SKM-1 treated with dmso at 0.1 percent for 144 hours (cell line): ENCODE results near the gene BNIP1.
"Not testable (repeated sequence)": the region's sequence is repeated elsewhere in the genome, so short reads cannot be mapped to it uniquely, and the experiment has no call there.

Source experiments
- DNase-seq: peaks from one replicate; lab custom pipeline; 2025; ENCODE audit not compliant: unreplicated experiment; lab: John Stamatoyannopoulos, UW

Gene BNIP1, protein sequence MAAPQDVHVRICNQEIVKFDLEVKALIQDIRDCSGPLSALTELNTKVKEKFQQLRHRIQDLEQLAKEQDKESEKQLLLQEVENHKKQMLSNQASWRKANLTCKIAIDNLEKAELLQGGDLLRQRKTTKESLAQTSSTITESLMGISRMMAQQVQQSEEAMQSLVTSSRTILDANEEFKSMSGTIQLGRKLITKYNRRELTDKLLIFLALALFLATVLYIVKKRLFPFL

DNA sequence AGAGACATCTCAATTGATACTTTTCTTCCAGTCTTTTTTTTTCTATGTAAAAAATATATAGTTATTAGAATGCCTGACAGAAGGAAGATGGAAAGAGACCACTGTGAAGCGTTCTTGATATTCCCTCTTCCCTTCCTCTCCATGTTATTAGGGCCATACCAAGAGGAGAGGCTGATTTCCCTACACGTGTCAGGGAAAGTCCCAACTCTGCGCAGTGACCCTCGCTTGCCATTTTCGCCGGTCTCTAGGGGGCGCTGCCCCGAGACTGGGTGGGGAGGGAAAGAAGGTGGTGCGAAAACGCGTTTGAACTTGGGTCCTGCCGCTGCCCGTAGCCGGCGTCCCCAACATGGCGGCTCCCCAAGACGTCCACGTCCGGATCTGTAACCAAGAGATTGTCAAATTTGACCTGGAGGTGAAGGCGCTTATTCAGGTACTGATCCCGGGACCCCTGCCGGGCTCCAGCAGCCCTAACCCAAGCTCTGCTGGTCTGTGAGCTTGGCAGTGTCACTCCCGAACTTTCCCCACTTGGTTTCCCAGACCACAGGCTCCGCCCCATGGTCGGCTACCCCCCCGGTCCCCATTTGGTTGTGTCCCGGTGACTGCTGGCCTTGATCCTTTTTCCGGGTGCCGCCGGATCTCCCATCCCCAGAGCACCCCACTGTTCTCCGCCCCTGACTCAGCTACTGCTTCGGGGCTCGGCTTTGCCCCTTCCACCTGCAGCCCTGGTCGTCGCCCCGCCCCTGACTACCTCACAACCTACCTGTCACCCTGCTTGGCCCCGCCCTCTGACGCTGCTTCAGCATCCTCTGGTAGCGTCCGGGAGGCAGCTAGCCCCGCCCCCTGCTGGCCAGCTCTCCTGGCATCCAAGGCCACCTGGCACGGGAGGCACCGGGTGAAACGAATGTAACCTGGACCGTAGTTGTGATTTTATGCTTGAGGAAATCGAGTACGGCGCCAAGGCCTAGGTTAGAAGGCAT is at the start of gene BNIP1:
TSS of gene BNIP1 (plus strand) at position 332 of the 977 bp plus-strand sequence. CDS start at position 347, 15 bp downstream.
- peak; percentile 90 for DNase-seq

DNA sequence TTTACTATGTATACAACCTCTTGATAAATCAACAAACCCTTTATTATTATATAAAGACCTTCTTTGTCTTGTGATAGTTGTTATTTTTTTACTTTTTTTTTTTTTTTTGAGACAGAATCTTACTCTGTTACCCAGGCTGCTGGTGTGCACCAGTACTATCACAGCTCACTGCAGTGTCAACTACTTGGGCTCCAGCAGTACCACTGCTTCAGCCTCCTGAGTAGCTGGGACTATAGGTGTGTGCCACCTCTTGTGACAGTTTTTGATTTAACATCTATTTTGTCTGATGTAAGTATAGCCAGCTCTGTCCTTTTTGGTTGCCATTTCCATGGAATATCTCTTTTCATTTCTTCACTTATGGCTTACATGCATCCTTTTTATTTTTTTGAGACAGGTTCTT is 45.5 kb upstream of the BNIP1 start:
- DNase-seq = no peak

DNA sequence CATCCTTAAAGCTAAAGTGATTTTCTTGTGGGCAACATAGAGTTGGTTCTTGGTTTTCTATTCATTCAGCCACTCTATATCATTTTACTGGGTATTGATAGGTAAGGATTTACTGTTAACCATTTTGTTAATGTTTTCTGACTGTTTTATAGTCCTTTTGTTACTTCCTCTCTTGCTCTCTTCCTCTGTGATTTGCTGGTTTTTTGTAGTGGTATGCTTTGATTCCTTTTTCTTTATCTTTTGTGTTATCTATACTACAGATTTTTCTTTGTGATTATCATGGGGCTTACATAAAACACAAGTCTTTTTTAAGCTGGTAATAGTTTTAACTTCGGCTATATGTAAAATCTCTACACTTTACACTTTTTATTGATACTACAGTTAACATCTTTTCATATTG is 44.9 kb upstream of the BNIP1 start:
- no peak for DNase-seq

DNA sequence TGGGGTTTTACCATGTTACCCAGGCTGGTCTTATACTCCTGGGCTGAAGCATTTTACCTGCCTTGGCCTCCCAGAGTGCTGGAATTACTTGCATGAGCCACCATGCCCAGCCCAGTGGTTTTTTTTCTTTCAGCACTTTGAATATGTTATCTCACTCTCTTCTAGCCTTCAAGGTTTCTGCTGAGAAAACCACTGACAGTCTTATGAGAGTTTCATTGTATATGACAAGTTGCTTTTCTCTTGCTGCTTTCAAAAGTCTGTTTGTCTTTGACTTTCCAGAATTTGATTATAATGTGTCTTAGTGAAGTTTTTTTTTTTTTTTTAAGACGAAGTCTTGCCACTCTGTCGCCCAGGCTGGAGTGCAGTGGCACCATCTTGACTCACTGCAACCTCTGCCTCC is 43.1 kb upstream of the BNIP1 start:
- no peak for DNase-seq

DNA sequence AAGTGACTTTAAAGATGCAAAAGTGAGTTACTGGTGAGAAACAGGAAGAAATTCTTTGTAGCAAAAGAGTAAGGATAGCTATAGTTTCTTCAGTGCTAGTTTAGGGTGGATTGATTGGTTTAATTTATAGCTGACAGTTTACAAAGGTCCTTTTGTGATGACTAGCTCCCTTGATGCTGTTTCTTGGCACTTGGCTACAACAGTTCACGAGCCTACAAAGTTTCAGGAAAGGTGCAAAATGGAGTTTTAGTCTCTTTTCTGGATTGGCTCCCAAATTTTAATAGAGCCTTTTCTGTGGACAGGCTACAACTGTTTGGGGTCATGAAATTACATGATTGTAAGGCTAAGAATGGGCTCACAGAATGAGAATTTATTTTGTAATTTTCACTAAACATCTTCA is 40.9 kb upstream of the BNIP1 start:
- DNase-seq = no peak

DNA sequence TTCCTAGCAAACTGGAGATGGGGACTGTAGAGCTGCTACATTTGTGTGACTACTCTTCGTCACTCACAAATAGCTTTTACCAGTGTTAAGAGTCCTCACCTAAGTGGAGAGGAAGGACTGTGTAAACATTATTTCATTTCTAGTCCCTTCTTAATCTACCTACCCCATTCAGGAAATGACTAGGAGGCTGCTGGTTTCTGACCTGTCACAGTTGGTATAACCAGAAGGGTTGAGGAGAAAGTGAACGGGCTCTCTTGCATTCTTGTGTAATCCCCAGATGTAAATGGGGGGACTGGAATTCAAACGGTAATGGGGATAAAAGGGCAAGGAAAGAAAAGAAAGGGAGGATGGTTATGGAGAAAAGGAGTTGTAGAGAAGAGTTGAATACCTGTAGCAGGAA is 35.4 kb upstream of the BNIP1 start:
- DNase-seq = no peak

DNA sequence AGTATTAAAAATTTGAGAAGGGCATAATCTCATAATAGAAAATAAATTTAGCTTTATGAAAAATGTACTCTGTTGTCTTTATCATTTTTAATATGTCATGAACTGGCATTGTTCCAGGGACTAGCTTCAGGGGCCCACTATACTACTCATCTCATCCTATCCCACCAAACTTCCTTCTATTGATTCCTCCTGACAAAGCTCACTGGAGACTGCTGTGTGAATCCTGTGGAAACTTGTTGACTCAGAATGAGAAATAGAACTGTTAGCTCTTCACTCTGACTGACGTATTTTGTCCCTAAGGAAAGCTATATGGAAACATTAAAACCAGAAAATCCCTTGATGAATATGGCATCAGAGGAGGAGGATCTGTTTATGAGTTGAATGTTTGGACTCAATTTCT is 29.8 kb upstream of the BNIP1 start:
- no peak for DNase-seq

DNA sequence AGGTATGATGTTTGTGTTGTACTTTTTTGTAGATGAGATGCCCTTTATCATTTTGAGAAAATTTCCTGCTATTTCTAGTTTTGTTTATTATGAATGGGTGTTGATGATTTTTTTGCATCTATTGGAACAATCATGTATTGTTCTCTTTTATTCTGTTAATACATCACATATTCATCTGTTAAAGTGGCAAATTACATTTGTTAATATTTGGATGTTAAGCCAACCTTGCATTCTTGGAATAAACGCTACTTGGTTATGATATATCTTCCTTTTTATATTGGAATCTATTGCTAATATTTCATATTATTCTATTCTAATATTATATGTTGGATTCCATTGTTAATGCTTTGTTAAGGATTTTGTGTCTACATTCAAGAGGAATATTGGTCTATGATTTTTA is 24.6 kb upstream of the BNIP1 start:
- DNase-seq = no peak

DNA sequence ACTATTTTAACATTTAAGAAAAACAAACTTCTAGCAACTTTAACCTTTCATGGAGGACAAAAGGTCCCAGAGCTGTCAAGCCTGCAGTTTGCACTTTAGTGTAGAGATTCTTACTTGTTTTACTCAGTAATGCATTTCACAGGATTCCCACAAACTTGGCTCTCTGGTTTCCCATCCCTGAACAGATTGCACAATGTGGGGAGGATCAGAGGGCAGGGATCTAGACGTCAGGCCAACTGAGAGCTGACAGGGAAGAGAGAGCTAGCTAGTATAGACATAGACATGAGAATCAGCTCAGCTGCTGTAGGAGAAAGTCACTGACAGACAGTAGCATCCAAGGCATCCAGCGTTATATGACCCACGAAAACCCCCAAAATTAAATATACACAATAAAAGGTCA is 20.9 kb upstream of the BNIP1 start:
- no peak for DNase-seq

DNA sequence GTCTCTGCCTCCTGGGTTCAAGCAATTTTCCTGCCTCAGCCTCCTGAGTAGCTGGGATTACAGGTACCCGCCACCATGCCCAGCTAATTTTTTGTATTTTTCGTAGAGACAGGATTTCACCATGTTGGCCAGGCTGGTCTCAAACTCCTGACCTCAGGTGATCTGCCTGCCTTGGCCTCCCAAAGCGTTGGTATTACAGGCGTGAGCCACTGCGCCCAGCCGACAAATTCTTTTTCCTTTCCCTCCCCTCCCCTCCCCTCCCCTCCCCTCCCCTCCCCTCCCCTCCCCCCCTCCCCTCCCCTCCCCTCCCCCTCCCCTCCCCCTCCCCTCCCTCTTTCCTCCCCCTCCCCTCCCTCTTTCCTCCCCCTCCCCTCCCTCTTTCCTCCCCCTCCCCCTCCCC is 12.2 kb upstream of the BNIP1 start:
- DNase-seq = not testable (repeated sequence)

DNA sequence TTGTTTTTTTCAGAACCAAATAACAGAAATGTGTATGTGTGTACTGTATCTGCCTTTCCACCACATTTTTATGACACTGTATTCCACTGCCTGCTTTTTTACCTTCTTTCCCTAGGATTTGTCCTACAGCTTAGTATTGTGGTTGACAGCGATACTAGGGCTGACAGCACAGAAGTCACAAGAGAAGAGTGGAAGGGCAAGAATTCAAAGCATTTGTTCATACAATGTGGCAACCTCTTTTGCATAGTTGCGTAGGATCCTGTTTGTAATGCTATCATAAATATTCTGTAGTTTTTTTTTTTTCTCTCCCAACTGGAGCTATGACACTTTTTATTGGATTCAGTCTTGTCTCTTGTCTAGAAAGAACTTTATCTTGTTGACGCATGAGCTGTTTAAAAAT is 5.6 kb upstream of the BNIP1 start:
- no peak for DNase-seq

DNA sequence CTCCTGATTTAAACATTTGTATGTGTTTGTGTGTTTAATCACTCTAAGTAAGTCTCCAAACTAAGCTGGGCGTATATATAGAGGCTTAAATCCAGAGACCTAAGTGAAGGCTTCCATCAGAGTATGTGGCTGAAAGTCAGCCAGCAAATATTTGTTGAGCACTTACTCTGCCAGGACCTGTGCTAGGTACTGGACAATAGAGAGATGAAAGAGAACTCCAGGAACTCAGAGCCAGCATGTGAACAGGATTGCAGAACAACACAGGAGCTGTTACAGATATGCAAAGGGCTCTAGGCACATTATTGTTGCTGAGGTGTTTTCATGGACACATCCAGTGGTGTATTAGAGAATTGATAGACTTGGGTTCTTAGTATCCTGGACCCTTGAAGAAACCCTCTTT is 4.7 kb upstream of the BNIP1 start:
- no peak for DNase-seq

DNA sequence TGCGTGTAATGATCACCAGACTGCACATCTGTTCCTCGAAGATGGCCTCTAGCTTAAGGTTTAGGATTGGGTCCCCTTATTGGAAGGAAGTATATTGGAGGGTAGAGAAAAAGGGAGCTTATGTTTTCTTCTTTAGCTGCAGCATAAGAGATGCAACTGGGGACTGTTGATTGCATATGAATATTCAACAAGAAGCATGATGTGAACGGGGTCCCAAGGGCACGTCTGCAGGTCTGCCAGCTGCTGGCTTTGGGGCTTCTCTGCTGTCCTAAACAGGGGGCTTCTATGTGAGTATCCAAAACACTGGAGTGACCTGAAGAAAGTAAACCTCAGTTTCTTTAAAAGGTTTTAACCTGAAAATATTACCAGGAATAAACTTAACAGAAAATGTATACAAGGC is 3.6 kb upstream of the BNIP1 start:
- DNase-seq = no peak

DNA sequence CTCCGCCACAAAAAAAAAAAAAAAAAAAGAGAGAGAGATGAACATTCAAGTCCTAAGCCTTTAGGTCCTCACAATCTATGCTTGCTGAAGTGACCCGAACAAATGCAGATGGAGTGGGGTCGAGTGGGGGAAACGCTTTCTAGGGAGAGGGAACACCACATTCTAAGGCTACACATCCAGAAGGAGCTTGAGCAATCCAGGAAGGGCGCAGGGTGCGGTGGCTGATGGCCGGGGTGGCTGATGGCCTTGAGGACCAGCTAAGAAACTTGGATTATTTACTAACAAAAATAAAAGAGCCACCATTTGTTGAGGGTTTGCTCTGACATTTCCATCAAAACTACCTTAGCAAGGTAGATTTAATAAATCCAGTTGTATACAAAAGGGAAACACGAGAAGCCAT is 764 bp upstream of the BNIP1 start:
- no peak for DNase-seq

DNA sequence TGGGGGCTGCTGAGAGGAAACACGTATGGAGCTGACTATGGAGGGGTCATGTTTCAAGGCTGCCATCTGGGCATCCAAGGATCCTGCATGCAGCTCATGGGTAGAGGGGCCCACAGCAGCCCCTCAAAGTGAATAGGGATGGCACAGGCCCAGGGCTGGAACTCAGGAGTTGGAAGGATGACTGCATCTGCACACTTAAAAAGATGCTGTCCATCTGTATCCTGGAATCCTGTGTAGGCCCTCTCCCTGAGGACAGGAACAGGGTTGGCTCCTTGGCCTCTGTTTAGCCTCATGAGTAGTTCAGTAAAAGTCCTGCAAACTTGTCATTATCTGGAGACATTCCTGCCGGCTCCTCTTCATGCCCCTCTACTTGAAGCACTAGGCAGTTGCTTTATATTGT is 4.0 kb downstream of the BNIP1 start:
- DNase-seq = no peak

DNA sequence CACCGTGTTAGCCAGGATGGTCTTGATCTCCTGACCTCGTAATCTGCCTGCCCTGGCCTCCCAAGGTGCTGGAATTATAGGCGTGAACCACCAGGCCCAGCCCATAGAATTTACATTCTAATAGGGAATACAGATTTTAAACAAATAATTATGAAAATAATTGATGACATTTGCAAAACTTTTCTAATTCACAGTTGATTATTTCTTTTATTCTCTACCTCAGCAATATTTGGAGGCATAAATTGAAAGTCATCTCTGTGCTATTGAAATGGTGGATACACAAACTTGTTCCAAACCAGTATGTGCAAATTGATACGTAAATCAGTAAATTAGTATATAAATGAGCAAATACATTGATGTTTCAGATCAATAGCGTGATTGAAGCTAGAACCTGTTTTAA is 8.2 kb downstream of the BNIP1 start:
- no peak for DNase-seq

DNA sequence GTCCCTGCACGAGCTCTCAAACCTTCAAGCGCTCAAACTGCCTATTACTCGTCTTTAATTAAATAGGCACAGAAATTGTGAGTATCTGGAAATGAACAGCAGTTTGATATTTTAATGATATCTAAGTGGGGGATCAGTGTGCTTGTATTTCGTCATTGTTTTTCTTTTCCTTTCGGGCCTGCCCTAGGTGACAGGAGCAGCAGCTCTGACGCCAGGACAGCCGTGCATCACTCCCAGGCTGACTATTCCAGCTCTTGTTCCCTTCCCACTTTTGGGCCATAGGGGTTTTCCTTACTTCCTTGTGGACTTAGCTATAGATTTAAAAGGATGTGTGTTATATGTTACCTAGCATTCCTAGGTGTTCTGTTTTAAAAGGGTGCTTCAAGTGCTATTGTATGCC is 9.5 kb downstream of the BNIP1 start:
- DNase-seq = no peak

DNA sequence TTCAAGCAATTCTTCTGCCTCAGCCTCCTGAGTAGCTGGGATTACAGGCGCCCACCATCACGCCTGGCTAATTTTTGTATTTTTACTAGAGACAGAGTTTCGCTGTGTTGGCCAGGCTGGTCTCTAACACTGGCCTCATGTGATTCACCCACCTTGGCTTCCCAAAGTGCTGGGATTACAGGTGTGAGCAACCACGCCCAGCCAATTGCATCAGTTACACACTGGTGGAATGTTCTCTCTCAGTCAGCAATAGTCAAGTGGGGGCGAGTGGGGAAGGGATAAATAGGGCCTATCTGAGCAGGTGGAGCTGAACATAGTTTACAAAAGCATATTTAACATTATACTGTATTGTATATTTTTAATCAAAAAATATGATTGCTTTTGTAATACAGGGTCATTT is 10.3 kb downstream of the BNIP1 start:
- not testable (repeated sequence) for DNase-seq

DNA sequence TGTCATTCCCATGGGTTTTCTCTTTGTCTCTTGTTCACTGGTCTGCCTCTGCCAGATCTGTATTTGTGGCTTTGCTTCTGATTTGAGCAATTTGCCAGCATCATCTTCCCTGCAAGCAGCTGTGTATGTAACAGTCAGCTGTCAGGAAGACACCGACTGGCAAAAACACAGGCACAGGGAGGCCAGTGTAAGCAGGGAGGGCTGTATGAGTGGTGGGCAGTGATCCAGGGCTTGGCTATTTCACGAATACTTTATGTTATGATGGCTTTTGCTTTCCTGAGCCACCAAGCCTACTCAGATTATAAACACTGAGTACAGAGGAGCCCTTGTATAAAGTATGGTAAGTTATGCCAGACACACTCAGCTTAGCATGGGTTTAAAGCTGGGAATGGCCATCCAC is 11.6 kb downstream of the BNIP1 start:
- no peak for DNase-seq

DNA sequence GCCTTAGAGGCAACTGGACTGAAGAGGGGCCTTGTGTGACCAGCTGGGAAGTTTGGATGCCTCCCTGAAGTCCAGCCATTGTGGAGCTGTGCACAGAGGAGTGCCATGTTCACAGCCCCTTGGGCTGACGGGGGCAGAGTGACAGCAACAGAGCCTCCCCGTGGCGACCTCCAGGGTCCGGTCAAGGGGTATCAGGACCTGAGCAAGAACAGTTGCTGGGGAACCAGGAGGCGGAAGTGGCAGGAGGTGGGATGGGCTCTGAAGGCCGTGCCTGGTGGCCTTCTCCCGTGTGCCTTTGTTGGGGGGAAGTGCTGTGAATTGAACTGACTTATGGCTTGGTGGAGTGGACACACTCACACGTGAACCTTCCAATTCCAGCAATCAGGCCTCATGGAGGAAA is 14.0 kb downstream of the BNIP1 start:
- no peak for DNase-seq

DNA sequence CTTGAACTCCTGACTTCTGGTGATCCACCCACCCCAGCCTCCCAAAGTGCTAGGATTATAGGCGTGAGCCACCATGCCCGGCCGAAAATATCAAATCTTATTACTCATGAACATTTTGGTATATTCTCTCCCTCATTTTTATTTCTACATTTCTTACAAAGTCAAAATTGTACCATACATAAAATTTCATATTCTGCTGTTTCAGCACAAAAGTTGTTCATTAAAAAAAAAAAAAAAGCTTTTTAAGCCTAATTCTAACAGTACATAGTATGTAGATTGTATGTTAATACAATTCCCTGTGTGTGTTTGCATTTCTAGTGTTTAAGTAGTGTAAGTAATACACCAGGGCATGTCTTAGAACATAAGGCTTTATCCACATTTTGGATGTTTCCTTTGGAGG is 14.9 kb downstream of the BNIP1 start:
- no peak for DNase-seq

DNA sequence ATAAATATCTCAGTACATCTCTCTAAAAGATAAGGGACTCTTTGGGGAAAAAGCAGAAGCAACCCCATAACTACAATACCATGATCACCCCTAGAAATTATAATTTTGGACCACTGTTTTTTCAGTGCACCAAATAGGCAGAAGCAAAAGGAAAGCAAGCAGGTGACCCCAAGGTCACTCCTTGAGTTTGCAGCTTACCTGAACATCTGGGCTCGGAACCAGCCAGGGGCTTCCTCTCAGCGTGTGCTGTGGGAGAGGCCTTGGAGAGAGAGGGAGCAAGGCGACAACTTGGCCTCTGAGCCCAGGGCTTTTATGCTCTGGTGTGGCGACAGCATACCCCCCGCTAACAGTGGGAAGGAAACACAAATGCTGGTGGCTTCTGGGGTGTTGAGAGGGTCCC is 16.8 kb downstream of the BNIP1 start:
- no peak for DNase-seq

DNA sequence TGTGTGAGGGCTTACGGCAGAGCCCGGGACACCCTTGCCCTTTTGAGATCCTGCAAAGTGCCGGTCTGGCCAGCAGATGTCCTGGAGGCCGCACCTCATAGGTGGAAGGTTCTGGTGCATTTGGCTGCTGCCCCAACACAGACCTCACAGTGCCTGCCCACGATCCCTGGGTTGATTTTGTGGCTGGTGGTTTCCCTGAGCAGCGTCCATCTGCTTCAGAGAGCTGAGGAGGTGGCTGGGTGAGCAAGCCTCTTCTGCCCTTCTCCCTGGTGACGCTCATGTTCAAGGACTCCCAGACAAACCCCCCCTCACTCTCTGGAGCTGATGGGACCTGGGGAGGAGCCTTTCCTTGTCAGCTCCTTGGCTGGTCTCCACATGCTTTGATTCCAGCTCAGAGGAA is 18.9 kb downstream of the BNIP1 start:
- no peak for DNase-seq
